ENCODE results near the gene SCNN1A. TPM values are rescaled to one million over a fixed set of nuclear protein-coding genes. Genes with fewer than 3 reads are reported as not detected.
A peak's percentile ranks its signal among the peaks of the same experiment; 100 is the strongest.

SCNN1A gene
- 0.74 TPM for total RNA-seq (ENCODE audit: unreplicated experiment)
- long read RNA-seq, result 0 reads

DNA sequence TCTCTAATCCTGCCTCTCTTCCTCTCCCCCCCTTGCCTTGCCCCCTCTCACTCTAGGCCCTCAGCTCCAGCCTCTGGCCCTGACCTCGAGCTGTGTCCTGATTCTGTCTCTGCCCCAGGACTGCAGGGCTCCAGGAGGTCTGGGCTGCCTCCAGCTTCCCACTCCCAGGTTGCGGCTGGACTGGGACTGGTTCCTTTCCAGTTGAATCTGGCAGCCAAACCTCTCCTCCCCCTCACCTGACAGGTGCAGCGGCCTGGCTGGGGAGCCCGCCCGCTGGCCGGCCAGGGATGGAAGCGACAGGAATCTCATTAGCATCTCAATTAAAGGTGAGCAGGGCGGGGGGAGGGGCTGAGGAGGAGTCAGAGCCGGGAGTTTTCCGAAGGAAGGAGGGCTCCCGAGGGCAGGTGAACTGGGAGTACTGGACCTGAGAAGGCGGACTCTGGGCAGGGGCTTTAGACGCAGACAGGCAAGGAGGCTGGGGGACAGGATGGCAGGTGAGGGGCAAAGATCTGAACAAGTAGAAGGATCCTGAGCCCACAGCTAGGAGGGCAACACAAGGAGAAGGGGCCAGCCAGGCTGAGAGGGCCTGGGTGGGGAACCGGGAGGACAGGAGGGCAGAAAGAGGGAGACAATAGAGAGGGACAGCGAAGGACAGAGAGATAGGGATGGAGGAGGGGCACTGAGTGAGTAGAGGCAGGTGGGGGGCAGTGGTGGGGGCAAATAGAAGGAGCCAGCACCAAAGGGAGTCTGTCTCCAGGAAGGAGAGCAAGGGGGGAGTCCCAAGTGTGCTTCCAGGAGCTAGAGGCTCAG lies at the start of gene SCNN1A:
Gene SCNN1A, minus strand, starts transcription at position 295 of the 810 bp plus-strand sequence. CDS start 780 bp downstream, outside the sequence.
- H3K27me3 Mint-ChIP-seq (ENCODE audit: unreplicated experiment), result peaks cover 17% of the 10 kb centered on the region
- H3K4me3 Mint-ChIP-seq (ENCODE audit: unreplicated experiment), result no peak within 1 kb of the TSS
- H3K4me1 Mint-ChIP-seq (ENCODE audit: low read depth, unreplicated experiment), result peaks cover 9% of the 10 kb centered on the region
- TF ChIP-seq, protein P1, sequence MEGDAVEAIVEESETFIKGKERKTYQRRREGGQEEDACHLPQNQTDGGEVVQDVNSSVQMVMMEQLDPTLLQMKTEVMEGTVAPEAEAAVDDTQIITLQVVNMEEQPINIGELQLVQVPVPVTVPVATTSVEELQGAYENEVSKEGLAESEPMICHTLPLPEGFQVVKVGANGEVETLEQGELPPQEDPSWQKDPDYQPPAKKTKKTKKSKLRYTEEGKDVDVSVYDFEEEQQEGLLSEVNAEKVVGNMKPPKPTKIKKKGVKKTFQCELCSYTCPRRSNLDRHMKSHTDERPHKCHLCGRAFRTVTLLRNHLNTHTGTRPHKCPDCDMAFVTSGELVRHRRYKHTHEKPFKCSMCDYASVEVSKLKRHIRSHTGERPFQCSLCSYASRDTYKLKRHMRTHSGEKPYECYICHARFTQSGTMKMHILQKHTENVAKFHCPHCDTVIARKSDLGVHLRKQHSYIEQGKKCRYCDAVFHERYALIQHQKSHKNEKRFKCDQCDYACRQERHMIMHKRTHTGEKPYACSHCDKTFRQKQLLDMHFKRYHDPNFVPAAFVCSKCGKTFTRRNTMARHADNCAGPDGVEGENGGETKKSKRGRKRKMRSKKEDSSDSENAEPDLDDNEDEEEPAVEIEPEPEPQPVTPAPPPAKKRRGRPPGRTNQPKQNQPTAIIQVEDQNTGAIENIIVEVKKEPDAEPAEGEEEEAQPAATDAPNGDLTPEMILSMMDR (IDR thresholded peaks at IDR 0.05; ENCODE audit: partially characterized antibody, unreplicated experiment), result no peak
- DNase-seq, result no peak
- H3K36me3 Mint-ChIP-seq (ENCODE audit: unreplicated experiment), result no peaks in the 10 kb centered on the region
- H3K27ac Mint-ChIP-seq (ENCODE audit: unreplicated experiment), result no peak within 1 kb of the TSS
- H3K9me3 Mint-ChIP-seq (ENCODE audit: unreplicated experiment), result peaks cover 3% of the 10 kb centered on the region

DNA sequence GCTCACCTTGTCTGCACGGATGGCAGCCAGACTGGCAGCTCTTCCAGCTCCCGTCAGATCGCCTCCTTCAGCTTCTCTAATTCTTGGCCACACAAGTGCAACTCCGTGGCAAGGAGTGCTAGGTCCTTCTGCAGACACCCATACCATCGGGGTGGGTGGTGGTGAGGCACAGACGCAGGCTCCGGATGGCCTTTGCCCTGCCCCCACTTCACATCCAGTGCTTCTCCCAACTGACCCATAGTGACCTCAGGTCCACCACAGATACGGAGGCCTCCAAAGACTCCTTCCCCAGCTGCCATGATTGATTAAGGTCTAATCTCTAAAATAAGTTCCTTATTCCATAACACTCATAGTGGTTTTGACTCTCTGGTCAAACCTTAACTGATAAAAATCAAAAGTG lies 49.5 kb upstream of the SCNN1A start:
- Mint-ChIP-seq H3K36me3 (ENCODE audit: unreplicated experiment) (no peaks in the 10 kb centered on the region), H3K4me3 (ENCODE audit: unreplicated experiment) (no peak overlapping the region), H3K9me3 (ENCODE audit: unreplicated experiment) (no peaks in the 10 kb centered on the region), H3K27ac (ENCODE audit: unreplicated experiment) (no peak overlapping the region), H3K4me1 (ENCODE audit: low read depth, unreplicated experiment) (peaks cover under 1% of the 10 kb centered on the region), H3K27me3 (ENCODE audit: unreplicated experiment) (peaks cover 3% of the 10 kb centered on the region)
- no peak for DNase-seq
- TF ChIP-seq, protein P1 (IDR thresholded peaks at IDR 0.05; ENCODE audit: partially characterized antibody, unreplicated experiment), result no peak

DNA sequence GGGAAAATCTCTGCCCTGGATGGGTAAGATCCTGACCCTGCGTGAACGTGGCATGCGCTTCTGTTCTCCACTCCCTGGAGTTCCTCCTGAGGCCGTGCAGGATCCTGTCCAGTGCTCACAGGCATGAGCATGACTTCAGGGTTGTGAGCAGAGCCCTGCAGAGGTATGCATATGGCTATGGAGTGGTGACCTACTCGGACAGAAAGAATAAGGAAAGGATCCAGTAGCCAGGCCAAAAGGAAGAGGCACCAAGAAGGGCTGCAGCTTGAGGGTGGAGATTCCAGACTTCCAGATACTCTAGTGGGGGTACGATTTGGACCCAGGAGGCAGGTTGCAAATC lies 48.6 kb upstream of the SCNN1A start:
- TF ChIP-seq, protein P1 (IDR thresholded peaks at IDR 0.05; ENCODE audit: partially characterized antibody, unreplicated experiment), result no peak
- Mint-ChIP-seq H3K9me3 (ENCODE audit: unreplicated experiment) (no peaks in the 10 kb centered on the region), H3K4me3 (ENCODE audit: unreplicated experiment) (peak overlapping the region; percentile 65), H3K4me1 (ENCODE audit: low read depth, unreplicated experiment) (no peaks in the 10 kb centered on the region), H3K27ac (ENCODE audit: unreplicated experiment) (no peak overlapping the region), H3K27me3 (ENCODE audit: unreplicated experiment) (peaks cover 3% of the 10 kb centered on the region), H3K36me3 (ENCODE audit: unreplicated experiment) (no peaks in the 10 kb centered on the region)
- DNase-seq, result no peak

DNA sequence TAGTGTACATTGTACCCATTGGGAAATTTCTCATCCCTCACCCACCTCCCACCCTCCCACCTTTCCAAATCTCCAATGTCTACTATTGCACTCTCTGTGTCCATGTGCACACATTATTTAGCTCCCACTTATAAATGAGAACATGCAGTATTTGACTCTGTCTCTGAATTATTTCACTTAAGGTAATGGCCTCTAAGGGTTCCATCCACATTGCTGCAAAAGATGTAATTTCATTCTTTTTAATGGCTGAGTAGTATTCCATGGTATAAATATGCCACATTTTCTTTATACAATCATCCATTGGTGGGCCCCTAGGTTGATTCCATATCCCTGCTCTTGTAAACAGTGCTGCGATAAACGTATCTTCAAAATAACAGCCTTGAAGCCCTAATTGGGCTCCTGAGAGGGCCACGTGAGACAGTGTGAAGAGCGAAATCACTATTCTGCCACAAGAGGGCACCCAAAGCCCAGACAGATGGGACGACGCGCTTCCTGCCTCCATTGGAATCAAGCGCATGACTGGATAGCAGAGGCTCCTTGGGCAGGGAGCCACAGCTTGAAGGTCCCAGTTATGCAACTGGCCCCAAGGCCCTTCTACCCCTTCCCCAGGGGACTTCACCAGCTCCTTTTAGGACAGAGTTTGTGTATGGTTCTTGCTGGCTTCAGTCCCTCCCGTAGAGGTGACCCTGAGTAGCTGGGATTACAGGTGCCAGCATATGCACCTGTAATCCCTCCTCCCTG lies 48.1 kb upstream of the SCNN1A start:
- Mint-ChIP-seq H3K36me3 (ENCODE audit: unreplicated experiment) (no peaks in the 10 kb centered on the region), H3K4me1 (ENCODE audit: low read depth, unreplicated experiment) (no peaks in the 10 kb centered on the region), H3K27ac (ENCODE audit: unreplicated experiment) (no peak overlapping the region), H3K9me3 (ENCODE audit: unreplicated experiment) (no peaks in the 10 kb centered on the region), H3K4me3 (ENCODE audit: unreplicated experiment) (peak overlapping the region; percentile 65), H3K27me3 (ENCODE audit: unreplicated experiment) (peaks cover 3% of the 10 kb centered on the region)
- TF ChIP-seq, protein P1 (IDR thresholded peaks at IDR 0.05; ENCODE audit: partially characterized antibody, unreplicated experiment), result peak; percentile 83
- peak; percentile 69 for DNase-seq

DNA sequence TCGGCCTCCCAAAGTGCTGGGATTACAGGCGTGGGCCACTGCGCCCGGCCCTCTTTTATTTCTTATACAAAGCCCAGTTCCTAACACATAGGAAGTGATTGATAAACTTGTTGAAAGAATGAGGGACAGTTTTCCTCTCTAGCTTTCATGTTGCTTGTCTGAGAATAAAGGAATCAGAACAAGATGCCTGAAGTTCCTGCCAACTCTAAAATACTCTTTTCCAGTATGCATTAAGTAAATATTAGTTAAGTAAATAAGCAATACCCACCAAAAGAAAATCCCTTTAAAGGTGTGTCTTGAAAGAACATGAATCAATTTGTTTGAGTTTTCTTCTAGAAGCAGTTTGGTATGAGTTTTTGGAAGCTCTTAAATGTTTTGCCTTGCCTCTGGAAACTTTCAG lies 45.0 kb upstream of the SCNN1A start:
- TF ChIP-seq, protein P1 (IDR thresholded peaks at IDR 0.05; ENCODE audit: partially characterized antibody, unreplicated experiment), result no peak
- Mint-ChIP-seq H3K27me3 (ENCODE audit: unreplicated experiment) (peaks cover 3% of the 10 kb centered on the region), H3K36me3 (ENCODE audit: unreplicated experiment) (peaks cover 7% of the 10 kb centered on the region), H3K4me1 (ENCODE audit: low read depth, unreplicated experiment) (no peaks in the 10 kb centered on the region), H3K4me3 (ENCODE audit: unreplicated experiment) (no peak overlapping the region), H3K27ac (ENCODE audit: unreplicated experiment) (no peak overlapping the region), H3K9me3 (ENCODE audit: unreplicated experiment) (no peaks in the 10 kb centered on the region)
- no peak for DNase-seq
